ENCODE measurements around the gene SPATA31C1. TPM values are rescaled to one million over a fixed set of nuclear protein-coding genes. Genes with fewer than 3 reads are reported as not detected.

Gene SPATA31C1
- total RNA-seq, 1 experiment from 2014 or later, result 0.15 TPM

DNA sequence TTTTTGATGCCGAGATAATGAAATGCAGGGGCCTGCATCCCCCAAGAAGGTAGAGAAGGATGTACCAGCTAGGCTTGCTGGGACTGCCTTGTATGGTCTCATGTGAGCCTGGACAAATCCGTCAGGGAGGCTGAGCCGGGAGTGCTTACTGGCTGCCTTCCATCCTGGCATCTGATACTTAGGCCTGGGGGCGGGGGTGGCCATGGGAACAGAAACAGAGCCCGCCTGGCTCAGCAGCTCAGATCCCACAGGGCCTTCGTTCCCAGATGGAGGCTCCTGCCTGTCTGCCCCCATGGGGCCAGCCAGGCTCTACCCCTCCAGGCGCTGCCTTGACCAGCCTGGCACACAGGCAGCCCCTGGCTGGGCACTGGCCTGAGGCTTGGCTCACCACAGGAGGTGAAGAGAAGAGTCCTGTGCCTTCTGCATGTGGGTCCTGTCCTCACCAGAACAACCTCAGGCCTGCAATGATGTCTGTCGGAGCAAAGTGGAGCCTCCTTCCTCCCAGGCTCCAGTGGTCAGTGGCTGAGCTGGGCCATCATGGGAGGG, 45.6 kb upstream of the SPATA31C1 start:
- no peak overlapping the region for H3K18ac ChIP-seq (ENCODE audit: insufficient read length, low read depth, low read length)
- no peak overlapping the region for H3K4me2 ChIP-seq (ENCODE audit: insufficient read depth, insufficient read length, low read length)
- H4K5ac ChIP-seq (ENCODE audit: insufficient read length, low read depth, low read length), result no peak overlapping the region
- no peaks in the 10 kb centered on the region for H4K20me1 ChIP-seq (ENCODE audit: control insufficient read depth, insufficient read depth, insufficient read length)
- H2AK5ac ChIP-seq (ENCODE audit: insufficient read length, low read length), result no peak overlapping the region
- no peak overlapping the region for H4K91ac ChIP-seq (ENCODE audit: insufficient read length, low read depth, low read length)
- H3K14ac ChIP-seq (ENCODE audit: insufficient read depth, low read length), result no peak overlapping the region; the same call in 1 of the 2 replicates
- no peaks in the 10 kb centered on the region for H3K79me2 ChIP-seq (ENCODE audit: insufficient read depth, low read length)
- no peak overlapping the region for H3K9ac ChIP-seq (ENCODE audit: extremely low read depth, insufficient read length, low read length)
- no peak overlapping the region for H3K27ac Mint-ChIP-seq
- H2BK15ac ChIP-seq (ENCODE audit: low read depth, low read length), result no peak overlapping the region
- no peak overlapping the region for H2BK120ac ChIP-seq (ENCODE audit: low read depth, low read length, poor library complexity, severe bottlenecking)
- H3T11ph ChIP-seq (ENCODE audit: low read length), result no peak overlapping the region
- no peaks in the 10 kb centered on the region for H3K23me2 ChIP-seq (ENCODE audit: insufficient read length, low read depth, low read length, poor library complexity, severe bottlenecking)
- WGBS (ENCODE audit: extremely low coverage, insufficient read length, low lambda C conversion rate), result no CpG with 5 or more reads among the region's 8 CpGs
- H3K4me3 Mint-ChIP-seq, result no peak overlapping the region
- H3K79me1 ChIP-seq (ENCODE audit: insufficient read depth, low read depth, low read length, poor library complexity, severe bottlenecking), result no peaks in the 10 kb centered on the region
- no peak overlapping the region for H2BK20ac ChIP-seq (ENCODE audit: low read depth, low read length, poor library complexity, severe bottlenecking)
- H2BK12ac ChIP-seq (ENCODE audit: insufficient read length, low read depth, low read length), result no peak overlapping the region
- H3K9me3 ChIP-seq (ENCODE audit: control insufficient read depth, low read depth, low read length), result no peaks in the 10 kb centered on the region
- no peak overlapping the region for H2BK5ac ChIP-seq (ENCODE audit: insufficient read length, low read length)
- H4K8ac ChIP-seq (replicated peaks; ENCODE audit: insufficient read length, low read depth, low read length), result no peak overlapping the region
- H3K4ac ChIP-seq (ENCODE audit: low read depth, low read length), result no peak overlapping the region
- 0 out of 5 replicates have a peak, but pooled peaks cover 0 to 3% of the 10 kb centered on the region in 2 experiments for H3K9me3 Mint-ChIP-seq
- no peak overlapping the region for H3K27ac ChIP-seq (ENCODE audit: insufficient read length, low read depth, low read length)
- DNase-seq, result no peak
- no peak overlapping the region for H3K23ac ChIP-seq (ENCODE audit: insufficient read length, low read depth, low read length)
- H3K27me3 ChIP-seq (ENCODE audit: insufficient read depth, low read length), result no peaks in the 10 kb centered on the region
- peaks cover 17 to 19% of the 10 kb centered on the region in 2 experiments for H3K4me1 Mint-ChIP-seq
- peaks cover 4% of the 10 kb centered on the region; the same call in 1 of the 2 replicates for H3K4me1 ChIP-seq (ENCODE audit: insufficient read depth, low read length)
- H3K27me3 Mint-ChIP-seq (ENCODE audit: low read depth), result peaks cover 3% of the 10 kb centered on the region; the same call in 1 of the 2 replicates
- peaks cover 2 to 4% (median 2%) of the 10 kb centered on the region in 3 experiments; a peak in 3 of 7 replicates for H3K36me3 Mint-ChIP-seq (ENCODE audit: insufficient read depth in 1 of 3, low read depth in 3 of 3)
- H2AFZ ChIP-seq (ENCODE audit: low read length), result no peak overlapping the region
- H3K56ac ChIP-seq (ENCODE audit: insufficient read length, low read depth, low read length), result no peak overlapping the region
- TF ChIP-seq, protein P1, sequence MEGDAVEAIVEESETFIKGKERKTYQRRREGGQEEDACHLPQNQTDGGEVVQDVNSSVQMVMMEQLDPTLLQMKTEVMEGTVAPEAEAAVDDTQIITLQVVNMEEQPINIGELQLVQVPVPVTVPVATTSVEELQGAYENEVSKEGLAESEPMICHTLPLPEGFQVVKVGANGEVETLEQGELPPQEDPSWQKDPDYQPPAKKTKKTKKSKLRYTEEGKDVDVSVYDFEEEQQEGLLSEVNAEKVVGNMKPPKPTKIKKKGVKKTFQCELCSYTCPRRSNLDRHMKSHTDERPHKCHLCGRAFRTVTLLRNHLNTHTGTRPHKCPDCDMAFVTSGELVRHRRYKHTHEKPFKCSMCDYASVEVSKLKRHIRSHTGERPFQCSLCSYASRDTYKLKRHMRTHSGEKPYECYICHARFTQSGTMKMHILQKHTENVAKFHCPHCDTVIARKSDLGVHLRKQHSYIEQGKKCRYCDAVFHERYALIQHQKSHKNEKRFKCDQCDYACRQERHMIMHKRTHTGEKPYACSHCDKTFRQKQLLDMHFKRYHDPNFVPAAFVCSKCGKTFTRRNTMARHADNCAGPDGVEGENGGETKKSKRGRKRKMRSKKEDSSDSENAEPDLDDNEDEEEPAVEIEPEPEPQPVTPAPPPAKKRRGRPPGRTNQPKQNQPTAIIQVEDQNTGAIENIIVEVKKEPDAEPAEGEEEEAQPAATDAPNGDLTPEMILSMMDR (conservative IDR thresholded peaks at IDR 0.05), result no peak

Data from H9 (cell line).